GM21576 (cell line): ENCODE measurements around the gene LBH.
"Not testable (repeated sequence)": the region's sequence is repeated elsewhere in the genome, so short reads cannot be mapped to it uniquely, and the experiment has no call there.

Source experiments
- ATAC-seq: cut with Tn5 transposase; IDR thresholded peaks from one replicate; pipeline ENCODE4 v1.9.1; 2021; ENCODE audit warnings: mild to moderate bottlenecking, moderate library complexity; ENCODE audit not compliant: unreplicated experiment

Gene LBH

GRCh38 chr2:30255466-30256408 is 24.4 kb downstream of the LBH start:
- ATAC-seq = no peak

GRCh38 chr2:30257266-30258214 is 26.2 kb downstream of the LBH start:
- no peak for ATAC-seq

GRCh38 chr2:30259071-30259470 is 27.7 kb downstream of the LBH start:
- ATAC-seq = no peak

- ATAC-seq = no peak
Observed at GRCh38 chr2:30259827-30260679, 28.7 kb downstream of the LBH start.

- no peak for ATAC-seq
Observed at GRCh38 chr2:30260941-30261340, 29.6 kb downstream of the LBH start.

GRCh38 chr2:30261695-30262211 is 30.4 kb downstream of the LBH start:
- no peak for ATAC-seq

GRCh38 chr2:30262716-30263309 is 31.5 kb downstream of the LBH start:
- ATAC-seq = no peak

GRCh38 chr2:30264274-30264673 is 32.9 kb downstream of the LBH start:
- no peak for ATAC-seq

- ATAC-seq = no peak
Observed at GRCh38 chr2:30265052-30266015, 34.0 kb downstream of the LBH start.

- peak; percentile 75 for ATAC-seq
Observed at GRCh38 chr2:30266051-30266621, 34.8 kb downstream of the LBH start.

GRCh38 chr2:30266705-30267104 is 35.4 kb downstream of the LBH start:
- ATAC-seq = no peak

GRCh38 chr2:30267161-30267975 is 36.0 kb downstream of the LBH start:
- ATAC-seq = no peak

- ATAC-seq = no peak
Observed at GRCh38 chr2:30268296-30268871, 37.0 kb downstream of the LBH start.

- not testable (repeated sequence) for ATAC-seq
Observed at GRCh38 chr2:30269114-30269770, 37.9 kb downstream of the LBH start.

GRCh38 chr2:30269771-30270145 is 38.4 kb downstream of the LBH start:
- ATAC-seq = no peak

- ATAC-seq = no peak
Observed at GRCh38 chr2:30270166-30270565, 38.8 kb downstream of the LBH start.

GRCh38 chr2:30271301-30271700 is 40.0 kb downstream of the LBH start:
- ATAC-seq = no peak
